GM12891 (cell line): ENCODE measurements around the gene ATF5.

Experiments used
- PAX5 ChIP-seq: IDR thresholded peaks from 2 replicates; pipeline ENCODE4 v1.6.1; 2011; ENCODE audit warnings: low read length, moderate library complexity, mild to moderate bottlenecking; ENCODE audit not compliant: insufficient read depth, severe bottlenecking
- POLR2A ChIP-seq: IDR thresholded peaks from 2 replicates; pipeline ENCODE4 v1.6.1; 2011; ENCODE audit warnings: low read depth, low read length, control low read depth
- POLR2AphosphoS5 ChIP-seq: IDR thresholded peaks from 2 replicates; pipeline ENCODE4 v1.6.1; 2011; ENCODE audit warnings: low read depth, low read length, control low read depth
- SPI1 ChIP-seq: IDR thresholded peaks from 2 replicates; pipeline ENCODE4 v1.6.1; 2011; ENCODE audit warnings: low read depth, low read length, control low read depth
- TAF1 ChIP-seq: IDR thresholded peaks from 2 replicates; pipeline ENCODE4 v1.6.1; 2011; ENCODE audit warnings: low read depth, low read length, control low read depth

DNA sequence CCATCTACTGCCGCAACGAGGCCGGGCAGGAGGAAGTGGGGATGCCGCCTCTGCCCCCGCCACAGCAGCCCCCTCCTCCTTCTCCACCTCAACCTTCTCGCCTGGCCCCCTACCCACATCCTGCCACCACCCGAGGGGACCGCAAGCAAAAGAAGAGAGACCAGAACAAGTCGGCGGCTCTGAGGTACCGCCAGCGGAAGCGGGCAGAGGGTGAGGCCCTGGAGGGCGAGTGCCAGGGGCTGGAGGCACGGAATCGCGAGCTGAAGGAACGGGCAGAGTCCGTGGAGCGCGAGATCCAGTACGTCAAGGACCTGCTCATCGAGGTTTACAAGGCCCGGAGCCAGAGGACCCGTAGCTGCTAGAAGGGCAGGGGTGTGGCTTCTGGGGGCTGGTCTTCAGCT lies 3.7 kb downstream of the ATF5 start:
- TF ChIP-seq POLR2A: no peak; the same call in 1 of the 2 replicates
- no peak for TF ChIP-seq TAF1
- TF ChIP-seq POLR2AphosphoS5: peak; percentile 39; the same call in 1 of the 2 replicates
- no peak for TF ChIP-seq PAX5
- TF ChIP-seq SPI1: no peak
